ENCODE results near the gene MANBA. TPM values are rescaled to one million over a fixed set of nuclear protein-coding genes. Genes with fewer than 3 reads are reported as not detected.

Gene MANBA
- total and polyA plus RNA-seq, 2 of the 13 experiments (the other 11 are each of a cell fraction or from before 2014, with no cell fraction given), result 11.7 to 33.3 TPM

- TF ChIP-seq, protein P1, sequence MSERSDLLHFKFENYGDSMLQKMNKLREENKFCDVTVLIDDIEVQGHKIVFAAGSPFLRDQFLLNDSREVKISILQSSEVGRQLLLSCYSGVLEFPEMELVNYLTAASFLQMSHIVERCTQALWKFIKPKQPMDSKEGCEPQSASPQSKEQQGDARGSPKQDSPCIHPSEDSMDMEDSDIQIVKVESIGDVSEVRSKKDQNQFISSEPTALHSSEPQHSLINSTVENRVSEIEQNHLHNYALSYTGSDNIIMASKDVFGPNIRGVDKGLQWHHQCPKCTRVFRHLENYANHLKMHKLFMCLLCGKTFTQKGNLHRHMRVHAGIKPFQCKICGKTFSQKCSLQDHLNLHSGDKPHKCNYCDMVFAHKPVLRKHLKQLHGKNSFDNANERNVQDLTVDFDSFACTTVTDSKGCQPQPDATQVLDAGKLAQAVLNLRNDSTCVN (CRISPR knock-in tag; IDR thresholded peaks at IDR 0.05; ENCODE audit: borderline replicate concordance), result no peak
- TF ChIP-seq, protein P2, sequence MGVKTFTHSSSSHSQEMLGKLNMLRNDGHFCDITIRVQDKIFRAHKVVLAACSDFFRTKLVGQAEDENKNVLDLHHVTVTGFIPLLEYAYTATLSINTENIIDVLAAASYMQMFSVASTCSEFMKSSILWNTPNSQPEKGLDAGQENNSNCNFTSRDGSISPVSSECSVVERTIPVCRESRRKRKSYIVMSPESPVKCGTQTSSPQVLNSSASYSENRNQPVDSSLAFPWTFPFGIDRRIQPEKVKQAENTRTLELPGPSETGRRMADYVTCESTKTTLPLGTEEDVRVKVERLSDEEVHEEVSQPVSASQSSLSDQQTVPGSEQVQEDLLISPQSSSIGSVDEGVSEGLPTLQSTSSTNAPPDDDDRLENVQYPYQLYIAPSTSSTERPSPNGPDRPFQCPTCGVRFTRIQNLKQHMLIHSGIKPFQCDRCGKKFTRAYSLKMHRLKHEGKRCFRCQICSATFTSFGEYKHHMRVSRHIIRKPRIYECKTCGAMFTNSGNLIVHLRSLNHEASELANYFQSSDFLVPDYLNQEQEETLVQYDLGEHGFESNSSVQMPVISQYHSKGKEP (CRISPR knock-in tag; IDR thresholded peaks at IDR 0.05), result no peak
- TF ChIP-seq ZNF33A (CRISPR knock-in tag; IDR thresholded peaks at IDR 0.05; ENCODE audit: borderline replicate concordance), result no peak
- TF ChIP-seq, protein P3, sequence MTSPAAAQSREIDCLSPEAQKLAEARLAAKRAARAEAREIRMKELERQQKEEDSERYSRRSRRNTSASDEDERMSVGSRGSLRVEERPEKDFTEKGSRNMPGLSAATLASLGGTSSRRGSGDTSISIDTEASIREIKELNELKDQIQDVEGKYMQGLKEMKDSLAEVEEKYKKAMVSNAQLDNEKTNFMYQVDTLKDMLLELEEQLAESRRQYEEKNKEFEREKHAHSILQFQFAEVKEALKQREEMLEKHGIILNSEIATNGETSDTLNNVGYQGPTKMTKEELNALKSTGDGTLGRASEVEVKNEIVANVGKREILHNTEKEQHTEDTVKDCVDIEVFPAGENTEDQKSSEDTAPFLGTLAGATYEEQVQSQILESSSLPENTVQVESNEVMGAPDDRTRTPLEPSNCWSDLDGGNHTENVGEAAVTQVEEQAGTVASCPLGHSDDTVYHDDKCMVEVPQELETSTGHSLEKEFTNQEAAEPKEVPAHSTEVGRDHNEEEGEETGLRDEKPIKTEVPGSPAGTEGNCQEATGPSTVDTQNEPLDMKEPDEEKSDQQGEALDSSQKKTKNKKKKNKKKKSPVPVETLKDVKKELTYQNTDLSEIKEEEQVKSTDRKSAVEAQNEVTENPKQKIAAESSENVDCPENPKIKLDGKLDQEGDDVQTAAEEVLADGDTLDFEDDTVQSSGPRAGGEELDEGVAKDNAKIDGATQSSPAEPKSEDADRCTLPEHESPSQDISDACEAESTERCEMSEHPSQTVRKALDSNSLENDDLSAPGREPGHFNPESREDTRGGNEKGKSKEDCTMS (CRISPR knock-in tag; conservative IDR thresholded peaks at IDR 0.05), result no peak
- TF ChIP-seq FOXC1 (CRISPR knock-in tag; IDR thresholded peaks at IDR 0.05; ENCODE audit: borderline replicate concordance), result no peak
- no peak for TF ChIP-seq ZNF414 (CRISPR knock-in tag; IDR thresholded peaks at IDR 0.05)
- TF ChIP-seq, protein P4, sequence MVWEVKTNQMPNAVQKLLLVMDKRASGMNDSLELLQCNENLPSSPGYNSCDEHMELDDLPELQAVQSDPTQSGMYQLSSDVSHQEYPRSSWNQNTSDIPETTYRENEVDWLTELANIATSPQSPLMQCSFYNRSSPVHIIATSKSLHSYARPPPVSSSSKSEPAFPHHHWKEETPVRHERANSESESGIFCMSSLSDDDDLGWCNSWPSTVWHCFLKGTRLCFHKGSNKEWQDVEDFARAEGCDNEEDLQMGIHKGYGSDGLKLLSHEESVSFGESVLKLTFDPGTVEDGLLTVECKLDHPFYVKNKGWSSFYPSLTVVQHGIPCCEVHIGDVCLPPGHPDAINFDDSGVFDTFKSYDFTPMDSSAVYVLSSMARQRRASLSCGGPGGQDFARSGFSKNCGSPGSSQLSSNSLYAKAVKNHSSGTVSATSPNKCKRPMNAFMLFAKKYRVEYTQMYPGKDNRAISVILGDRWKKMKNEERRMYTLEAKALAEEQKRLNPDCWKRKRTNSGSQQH (CRISPR knock-in tag; IDR thresholded peaks at IDR 0.05; ENCODE audit: low read depth), result no peak
- TF ChIP-seq KMT2A (CRISPR knock-in tag; IDR thresholded peaks at IDR 0.05), result no peak; the same call in 1 of the 2 replicates
- TF ChIP-seq IKZF1 (IDR thresholded peaks at IDR 0.05), result no peak
- peak; percentile 60; the same call in 1 of the 2 replicates for TF ChIP-seq CHD4 (IDR thresholded peaks at IDR 0.05; ENCODE audit: borderline replicate concordance, low read length)
- peak; percentile 61 for TF ChIP-seq ZMYM4 (CRISPR knock-in tag; IDR thresholded peaks at IDR 0.05)
- no peak for TF ChIP-seq MYPOP (CRISPR knock-in tag; IDR thresholded peaks at IDR 0.05)
- TF ChIP-seq ZNF839 (CRISPR knock-in tag; IDR thresholded peaks at IDR 0.05; ENCODE audit: borderline replicate concordance), result no peak
- TF ChIP-seq ZNF704 (CRISPR knock-in tag; IDR thresholded peaks at IDR 0.05; ENCODE audit: borderline replicate concordance), result no peak; the same call in 1 of the 2 replicates
- TF ChIP-seq ZNF788 (CRISPR knock-in tag; IDR thresholded peaks at IDR 0.05; ENCODE audit: borderline replicate concordance), result no peak
- TF ChIP-seq NFKBIZ (CRISPR knock-in tag; IDR thresholded peaks at IDR 0.05), result no peak
- TF ChIP-seq ZBTB7B (CRISPR knock-in tag; IDR thresholded peaks at IDR 0.05), result no peak
Measured at GRCh38 chr4:102620697-102621497, 139.9 kb downstream of the MANBA start (continued).
